ENCODE data around the gene FTSJ1.
A peak's percentile ranks its signal among the peaks of the same experiment; 100 is the strongest.

The FTSJ1 gene

GRCh38 chrX:48531358-48531959, 55.5 kb downstream of the FTSJ1 start:
- peak overlapping the region; percentile 43 for H3K4me3 ChIP-seq (ENCODE audit: low read length)
- H3K36me3 ChIP-seq (ENCODE audit: control insufficient read depth, insufficient read depth, low read length, severe bottlenecking): peaks cover 24% of the 10 kb centered on the region
- H3K27me3 ChIP-seq (replicated peaks; ENCODE audit: control insufficient read depth, insufficient read depth, low read length): no peaks in the 10 kb centered on the region
- H3K9me3 ChIP-seq (ENCODE audit: control insufficient read depth, low read length): no peaks in the 10 kb centered on the region
- H3K4me1 ChIP-seq (ENCODE audit: control insufficient read depth, insufficient read depth, low read length): peaks cover 25% of the 10 kb centered on the region
- H3K9ac ChIP-seq (ENCODE audit: low read length): peak overlapping the region; percentile 83
- peak; percentile 61 for DNase-seq (ENCODE audit: low read depth)

- peaks cover 17% of the 10 kb centered on the region for H3K36me3 ChIP-seq (ENCODE audit: control insufficient read depth, insufficient read depth, low read length, severe bottlenecking)
Measured at GRCh38 chrX:48532161-48532560, 56.2 kb downstream of the FTSJ1 start.

GRCh38 chrX:48533165-48533564, 57.2 kb downstream of the FTSJ1 start:
- DNase-seq (ENCODE audit: low read depth): no peak
- no peaks in the 10 kb centered on the region for H3K9me3 ChIP-seq (ENCODE audit: control insufficient read depth, low read length)

More at GRCh38 chrX:48532161-48532560, 56.2 kb downstream of the FTSJ1 start:
- Histone ChIP-seq H3K27me3 (replicated peaks; ENCODE audit: control insufficient read depth, insufficient read depth, low read length) (no peaks in the 10 kb centered on the region), H3K9ac (ENCODE audit: low read length) (peak overlapping the region; percentile 83), H3K4me1 (ENCODE audit: control insufficient read depth, insufficient read depth, low read length) (peaks cover 29% of the 10 kb centered on the region), H3K9me3 (ENCODE audit: control insufficient read depth, low read length) (no peaks in the 10 kb centered on the region), H3K4me3 (ENCODE audit: low read length) (peak overlapping the region; percentile 43)
- DNase-seq (ENCODE audit: low read depth): no peak

More at GRCh38 chrX:48533165-48533564, 57.2 kb downstream of the FTSJ1 start:
- no peak overlapping the region for H3K4me3 ChIP-seq (ENCODE audit: low read length)
- no peak overlapping the region for H3K9ac ChIP-seq (ENCODE audit: low read length)
- H3K4me1 ChIP-seq (ENCODE audit: control insufficient read depth, insufficient read depth, low read length): peaks cover 34% of the 10 kb centered on the region
- H3K36me3 ChIP-seq (ENCODE audit: control insufficient read depth, insufficient read depth, low read length, severe bottlenecking): peaks cover 8% of the 10 kb centered on the region
- H3K27me3 ChIP-seq (replicated peaks; ENCODE audit: control insufficient read depth, insufficient read depth, low read length): no peaks in the 10 kb centered on the region

All from adipocyte (in vitro differentiated cells).